Spleen (tissue), 7 donors: ENCODE measurements around the gene TGFBRAP1.

Source experiments
- CTCF ChIP-seq, 11 experiments: fragments of 200-600 bp in 7 of 11; fragments of 450-650 bp in 4 of 11; sonication (generic) in 4 of 11; IDR thresholded peaks in 8 of 11; conservative IDR thresholded peaks in 3 of 11; 1 replicate in 7 of 11; 2 replicates in 4 of 11; pipeline versions ENCODE4 v1.4.0 to v1.8.0; 2016 to 2021; ENCODE audit warnings: antibody characterized with exemption in 11 of 11, inconsistent platforms in 4 of 11, mild to moderate bottlenecking in 1 of 11
- POLR2A ChIP-seq, 3 donors: fragments of 450-650 bp; IDR thresholded peaks; one replicate each; pipeline ENCODE4 v1.5.1; 2017; ENCODE audit warnings: antibody characterized with exemption in 3 of 3, mild to moderate bottlenecking in 1 of 3
- POLR2AphosphoS5 ChIP-seq, 3 donors: sonication (generic); formaldehyde crosslinking; IDR thresholded peaks; one replicate each; pipeline ENCODE4 v1.5.1; 2017; ENCODE audit warnings: antibody characterized with exemption in 3 of 3
- donor health status: DM: no; HTN: no; CAD: no; lungs with moderate emphysema.
- donor health status: DM: no; HTN: no; CAD: no.
- donor health status: DM: no; HTN: no; CAD: no.

DNA sequence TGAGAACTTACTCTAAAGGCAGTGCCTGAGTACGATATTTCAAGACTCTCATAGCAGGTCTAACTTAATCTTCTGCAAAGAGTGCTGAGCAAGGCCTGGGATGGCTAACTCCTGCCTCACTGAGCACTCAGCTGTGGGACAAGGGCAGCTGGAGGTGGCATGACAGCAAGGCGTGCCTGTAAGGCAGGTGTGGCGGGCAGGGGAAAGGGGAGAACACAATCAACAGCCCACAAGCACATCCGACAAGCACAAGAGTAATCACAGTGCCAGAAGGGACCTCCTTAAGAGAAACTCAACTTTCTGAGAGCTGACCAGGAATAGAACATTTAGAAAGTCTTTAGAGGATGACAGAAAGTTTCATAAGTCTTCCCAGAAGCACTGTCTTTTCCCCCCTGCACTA lies 46.0 kb downstream of the TGFBRAP1 start:
- TF ChIP-seq CTCF (IDR thresholded peaks at IDR 0.05 in 8 of 11, conservative IDR thresholded peaks at IDR 0.05 in 3 of 11) (no peak), POLR2A (IDR thresholded peaks at IDR 0.05) (no peak), POLR2AphosphoS5 (IDR thresholded peaks at IDR 0.05) (no peak)
